B cell (primary cell): ENCODE measurements around the gene SLC9A7. TPM values are rescaled to one million over a fixed set of nuclear protein-coding genes. Genes with fewer than 3 reads are reported as not detected.

Experiments used
- ATAC-seq: fragments of 200-7000 bp; cut with Tn5 transposase; one replicate; pipeline ENCODE4 v1.10.0; 2021; ENCODE audit warnings: low read depth, mild to moderate bottlenecking, moderate number of reproducible peaks, moderate library complexity
- CTCF ChIA-PET: fragments of 350-600 bp; sonication (Branson Sonifier 250); formaldehyde crosslinking; loops from one replicate; lab custom pipeline; 2021; ENCODE audit warnings: antibody characterized with exemption, inconsistent platforms; lab: Charles Lee
- POLR2A ChIA-PET: fragments of 350-600 bp; sonication (Branson Sonifier 250); formaldehyde crosslinking; loops from one replicate; lab custom pipeline; 2021; ENCODE audit warnings: antibody characterized with exemption; lab: Charles Lee
- DNase-seq: peaks from one replicate; pipeline ENCODE4 v3.0.0; 2013
- H2AFZ ChIP-seq: 2 replicates; pipeline ENCODE4 v1.6.1; 2012; ENCODE audit warnings: mild to moderate bottlenecking, low read depth, low read length; ENCODE audit not compliant: insufficient read depth, poor library complexity, severe bottlenecking
- H3K27ac ChIP-seq, 2 donors: 1 replicate in 1 of 2; 2 replicates in 1 of 2; pipeline ENCODE4 v1.5.1; 2012 to 2013; ENCODE audit warnings: low read length in 2 of 2, mild to moderate bottlenecking in 2 of 2, moderate library complexity in 1 of 2
- H3K27me3 ChIP-seq, 4 experiments: fragments of 200-600 bp in 1 of 4; sonication (generic) in 1 of 4; replicated peaks in 1 of 4; 1 replicate in 2 of 4; 2 replicates in 2 of 4; pipeline versions ENCODE4 v1.6.1 to v1.7.0; 2013 to 2016; ENCODE audit warnings: low read length in 3 of 4, mild to moderate bottlenecking in 2 of 4, mixed read lengths in 1 of 4, moderate library complexity in 1 of 4; ENCODE audit not compliant: insufficient read depth in 4 of 4, control insufficient read depth in 3 of 4; ENCODE audit errors: control extremely low read depth in 1 of 4
- H3K36me3 ChIP-seq, 2 experiments: replicated peaks in 1 of 2; 1 replicate in 1 of 2; 2 replicates in 1 of 2; pipeline versions ENCODE4 v1.6.1 to v1.7.1; 2013; ENCODE audit warnings: low read length in 1 of 2; ENCODE audit not compliant: insufficient read depth in 2 of 2, control insufficient read depth in 1 of 2; ENCODE audit errors: control extremely low read depth in 1 of 2, extremely low read depth in 1 of 2
- H3K4me1 ChIP-seq, 2 donors: fragments of 200-600 bp in 1 of 2; sonication (generic) in 1 of 2; 1 replicate in 1 of 2; 2 replicates in 1 of 2; pipeline versions ENCODE4 v1.5.1 to v1.6.1; 2013 to 2017; ENCODE audit warnings: low read length in 2 of 2; ENCODE audit not compliant: control insufficient read depth in 2 of 2, insufficient read depth in 2 of 2
- H3K4me2 ChIP-seq: replicated peaks from 2 replicates; pipeline ENCODE3; 2012; ENCODE audit warnings: mild to moderate bottlenecking, low read depth, low read length; ENCODE audit not compliant: poor library complexity, severe bottlenecking
- H3K4me3 ChIP-seq, 5 experiments: fragments of 200-600 bp in 1 of 5; sonication (generic) in 1 of 5; 1 replicate in 3 of 5; 2 replicates in 2 of 5; pipeline versions ENCODE4 v1.5.1 to v1.7.0; 2011 to 2016; ENCODE audit warnings: low read length in 4 of 5, mild to moderate bottlenecking in 4 of 5, low read depth in 2 of 5, control low read depth in 1 of 5, moderate library complexity in 1 of 5; ENCODE audit not compliant: insufficient read depth in 1 of 5; ENCODE audit errors: control extremely low read depth in 1 of 5, extremely low read depth in 1 of 5
- H3K79me2 ChIP-seq: fragments of 200-600 bp; sonication (generic); one replicate; pipeline ENCODE4 v1.6.0; 2016; ENCODE audit warnings: low read length; ENCODE audit not compliant: control insufficient read depth, insufficient read depth
- H3K9ac ChIP-seq: fragments of 200-600 bp; sonication (generic); 2 replicates; pipeline ENCODE4 v1.6.1; 2017; ENCODE audit warnings: mild to moderate bottlenecking, low read length, moderate library complexity
- H3K9me3 ChIP-seq, 3 donors: one replicate each; pipeline versions ENCODE4 v1.6.1 to v1.7.1; 2013; ENCODE audit warnings: low read length in 2 of 3; ENCODE audit not compliant: control insufficient read depth in 2 of 3, insufficient read depth in 1 of 3; ENCODE audit errors: control extremely low read depth in 1 of 3
- H4K20me1 ChIP-seq: 2 replicates; pipeline ENCODE4 v1.6.0; 2012; ENCODE audit warnings: mild to moderate bottlenecking, low read length; ENCODE audit not compliant: insufficient read depth, control insufficient read depth, poor library complexity, severe bottlenecking
- H3K27ac Mint-ChIP-seq: one replicate; pipeline ENCODE4 v1.8.0; 2021; ENCODE audit warnings: mixed read lengths
- H3K27me3 Mint-ChIP-seq: one replicate; pipeline ENCODE4 v1.8.0; 2021; ENCODE audit warnings: mixed read lengths
- H3K4me1 Mint-ChIP-seq: one replicate; pipeline ENCODE4 v1.8.0; 2021; ENCODE audit warnings: mixed read lengths
- H3K4me3 Mint-ChIP-seq: one replicate; pipeline ENCODE4 v1.8.0; 2021; ENCODE audit warnings: mixed read lengths
- H3K9me3 Mint-ChIP-seq: one replicate; pipeline ENCODE4 v1.8.0; 2022; ENCODE audit warnings: mixed read lengths; ENCODE audit not compliant: insufficient read depth
- CTCF ChIP-seq: fragments of 200-600 bp; IDR thresholded peaks from one replicate; pipeline ENCODE4 v1.8.0; 2022; ENCODE audit warnings: antibody characterized with exemption, mild to moderate bottlenecking
- EZH2 ChIP-seq: IDR thresholded peaks from 2 replicates; pipeline ENCODE4 v1.6.1; 2012; ENCODE audit warnings: borderline replicate concordance, low read depth, mild to moderate bottlenecking, moderate library complexity, low read length; ENCODE audit not compliant: insufficient read depth, poor library complexity, severe bottlenecking
- WGBS: methylation state at CpG from one replicate; pipeline ENCODE4 v1.1.5; 2013; ENCODE audit warnings: missing lambda C conversion rate; ENCODE audit not compliant: insufficient coverage; 5-methylcytosine and 5-hydroxymethylcytosine counted together
- intact Hi-C: fragments of 100-400 bp; cut with micrococcal nuclease; formaldehyde crosslinking; loops from one replicate; pipeline ENCODE4 v1.10.0; 2022
- polyA plus RNA-seq: library from polyadenylated mRNA; depleted of rRNA; stranded (reverse); fragments of >200 nt; gene quantifications from 2 replicates; pipeline ENCODE4 v1.2.3, GENCODE V29; 2012
- total RNA-seq, 2 donors: library from RNA; stranded (reverse); fragments of 120-200 nt in 1 of 2; gene quantifications; 1 replicate in 1 of 2; 2 replicates in 1 of 2; pipeline versions ENCODE4 v1.2.3 to v1.2.4, GENCODE V29; 2013 to 2022

The SLC9A7 gene
- total and polyA plus RNA-seq, 2 donors (not counting 1 experiment from before 2014, with no cell fraction given): 24.9 to 53.2 TPM

GRCh38 chrX:46782034-46782433 lies 23.1 kb upstream of the SLC9A7 start:
- Histone ChIP-seq H3K36me3 (no peaks in the 10 kb centered on the region), H3K27me3 (no peaks in the 10 kb centered on the region), H3K4me3 (no peak overlapping the region), H3K27ac (no peak overlapping the region), H2AFZ (no peak overlapping the region), H3K4me1 (no peaks in the 10 kb centered on the region), H4K20me1 (no peaks in the 10 kb centered on the region), H3K4me2 (no peak overlapping the region), H3K9ac (no peak overlapping the region), H3K79me2 (no peaks in the 10 kb centered on the region), H3K9me3 (no peaks in the 10 kb centered on the region)
- Mint-ChIP-seq H3K27ac (no peak overlapping the region), H3K27me3 (peaks cover 5% of the 10 kb centered on the region), H3K4me1 (no peaks in the 10 kb centered on the region), H3K4me3 (no peak overlapping the region), H3K9me3 (no peaks in the 10 kb centered on the region)
- TF ChIP-seq CTCF: no peak
- 100% methylated on average over 2 of the region's 4 CpGs for WGBS
- ChIA-PET CTCF (no interaction called here), POLR2A (no interaction called here)
- intact Hi-C loops: no loop called here
- DNase-seq: no peak
- ATAC-seq: no peak

GRCh38 chrX:46777971-46778810 lies 19.3 kb upstream of the SLC9A7 start:
- Histone ChIP-seq H3K9me3 (no peaks in the 10 kb centered on the region), H3K9ac (no peak overlapping the region), H3K27me3 (no peaks in the 10 kb centered on the region), H3K79me2 (no peaks in the 10 kb centered on the region), H3K4me3 (no peak overlapping the region), H4K20me1 (no peaks in the 10 kb centered on the region), H3K36me3 (no peaks in the 10 kb centered on the region), H3K27ac (no peak overlapping the region), H2AFZ (no peak overlapping the region), H3K4me2 (no peak overlapping the region), H3K4me1 (no peaks in the 10 kb centered on the region)
- ChIA-PET CTCF (no interaction called here), POLR2A (no interaction called here)
- WGBS: no CpG with 5 or more reads among the region's 7 CpGs
- Mint-ChIP-seq H3K4me1 (peaks cover 2% of the 10 kb centered on the region), H3K9me3 (no peaks in the 10 kb centered on the region), H3K27ac (peak overlapping the region; percentile 22), H3K27me3 (peaks cover 5% of the 10 kb centered on the region), H3K4me3 (no peak overlapping the region)
- no peak for TF ChIP-seq EZH2
- TF ChIP-seq CTCF: no peak
- intact Hi-C loops: no loop called here
- no peak for ATAC-seq
- DNase-seq: no peak
